22Rv1 (cell line): ENCODE results near the gene TMEM61.

Experiments used
- ZFX ChIP-seq: fragments of 450-650 bp; IDR thresholded peaks from 2 replicates; pipeline ENCODE4 v1.6.1; 2017; ENCODE audit warnings: antibody characterized with exemption, borderline replicate concordance
- TF ChIP-seq, protein P1 (sequence below): fragments of 450-650 bp; IDR thresholded peaks from 2 replicates; pipeline ENCODE4 v1.5.1; 2017; ENCODE audit warnings: mild to moderate bottlenecking

DNA sequence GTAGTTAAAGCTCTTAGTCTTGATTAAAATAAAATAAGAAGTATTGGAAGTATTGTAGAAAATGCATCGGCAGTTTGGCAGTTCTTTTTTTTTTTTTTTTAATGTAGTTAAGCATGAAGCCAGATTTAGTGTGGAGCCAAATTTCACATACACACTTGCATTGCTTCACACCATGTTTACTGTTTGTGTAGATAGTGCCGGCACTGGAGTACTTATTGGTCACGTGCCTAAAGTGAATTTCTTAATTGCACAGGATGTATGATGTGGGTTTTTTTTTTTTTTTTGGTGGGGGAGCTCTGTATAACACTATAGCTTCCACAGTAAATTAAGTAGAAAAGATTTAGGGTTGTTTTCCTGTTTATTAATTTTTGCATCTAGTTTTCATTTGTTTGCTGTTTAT is 21.2 kb upstream of the TMEM61 start:
- TF ChIP-seq, protein P1, sequence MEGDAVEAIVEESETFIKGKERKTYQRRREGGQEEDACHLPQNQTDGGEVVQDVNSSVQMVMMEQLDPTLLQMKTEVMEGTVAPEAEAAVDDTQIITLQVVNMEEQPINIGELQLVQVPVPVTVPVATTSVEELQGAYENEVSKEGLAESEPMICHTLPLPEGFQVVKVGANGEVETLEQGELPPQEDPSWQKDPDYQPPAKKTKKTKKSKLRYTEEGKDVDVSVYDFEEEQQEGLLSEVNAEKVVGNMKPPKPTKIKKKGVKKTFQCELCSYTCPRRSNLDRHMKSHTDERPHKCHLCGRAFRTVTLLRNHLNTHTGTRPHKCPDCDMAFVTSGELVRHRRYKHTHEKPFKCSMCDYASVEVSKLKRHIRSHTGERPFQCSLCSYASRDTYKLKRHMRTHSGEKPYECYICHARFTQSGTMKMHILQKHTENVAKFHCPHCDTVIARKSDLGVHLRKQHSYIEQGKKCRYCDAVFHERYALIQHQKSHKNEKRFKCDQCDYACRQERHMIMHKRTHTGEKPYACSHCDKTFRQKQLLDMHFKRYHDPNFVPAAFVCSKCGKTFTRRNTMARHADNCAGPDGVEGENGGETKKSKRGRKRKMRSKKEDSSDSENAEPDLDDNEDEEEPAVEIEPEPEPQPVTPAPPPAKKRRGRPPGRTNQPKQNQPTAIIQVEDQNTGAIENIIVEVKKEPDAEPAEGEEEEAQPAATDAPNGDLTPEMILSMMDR, result no peak
- no peak for TF ChIP-seq ZFX
